Stimulated activated CD4-positive, alpha-beta T cell treated with anti-CD3 and anti-CD28 coated beads, Interleukin-1b, Interleukin-23, amount 100 ng/mL, for 48 hours (primary cell): Measurements from ENCODE around the gene GPR89B.
"Not testable (repeated sequence)": the region's sequence is repeated elsewhere in the genome, so short reads cannot be mapped to it uniquely, and the experiment has no call there.

Source experiments
- DNase-seq: peaks from one replicate; pipeline ENCODE4 v3.0.0-alpha.2; 2020

The GPR89B gene

GRCh38 chr1:147928236-147929132 lies at the start of gene GPR89B:
TSS of gene GPR89B (plus strand) at chr1:147928420. CDS start at chr1:147928537, 117 bp downstream.
- DNase-seq: peak; percentile 92

GRCh38 chr1:147879911-147880310 lies 48.3 kb upstream of the GPR89B start:
- no peak for DNase-seq

GRCh38 chr1:147882535-147882934 lies 45.7 kb upstream of the GPR89B start:
- no peak for DNase-seq

- peak; percentile 61 for DNase-seq
These were observed 37.9 kb upstream of the GPR89B start for GRCh38 chr1:147890177-147890790.

GRCh38 chr1:147891088-147891487 lies 37.1 kb upstream of the GPR89B start:
- no peak for DNase-seq

- DNase-seq: peak; percentile 14
These were observed 36.0 kb upstream of the GPR89B start for GRCh38 chr1:147892216-147892615.

GRCh38 chr1:147892731-147893214 lies 35.4 kb upstream of the GPR89B start:
- peak; percentile 11 for DNase-seq

GRCh38 chr1:147895123-147895522 lies 33.1 kb upstream of the GPR89B start:
- DNase-seq: no peak

- no peak for DNase-seq
These were observed 31.0 kb upstream of the GPR89B start for GRCh38 chr1:147897029-147897752.

GRCh38 chr1:147897789-147898188 lies 30.4 kb upstream of the GPR89B start:
- DNase-seq: no peak

- DNase-seq: no peak
These were observed 25.9 kb upstream of the GPR89B start, which contains the start of gene GJA8 for GRCh38 chr1:147902253-147902845. TSS of gene GJA8 (plus strand) at chr1:147902795. CDS start at chr1:147907956, 5,161 bp downstream.

- no peak for DNase-seq
These were observed 23.5 kb upstream of the GPR89B start for GRCh38 chr1:147904726-147905125.

- no peak for DNase-seq
These were observed 20.3 kb upstream of the GPR89B start for GRCh38 chr1:147907786-147908509.

GRCh38 chr1:147912553-147912952 lies 15.7 kb upstream of the GPR89B start:
- DNase-seq: no peak

- DNase-seq: no peak
These were observed 14.8 kb upstream of the GPR89B start for GRCh38 chr1:147913362-147913942.

- DNase-seq: no peak
These were observed 8.3 kb upstream of the GPR89B start for GRCh38 chr1:147919896-147920295.

- no peak for DNase-seq
These were observed 3.4 kb upstream of the GPR89B start for GRCh38 chr1:147924813-147925212.

GRCh38 chr1:147927215-147927614 lies 1.0 kb upstream of the GPR89B start:
- DNase-seq: not testable (repeated sequence)

- not testable (repeated sequence) for DNase-seq
These were observed 531 bp upstream of the GPR89B start for GRCh38 chr1:147927689-147928088.

- DNase-seq: not testable (repeated sequence)
These were observed 2.9 kb downstream of the GPR89B start for GRCh38 chr1:147931137-147931536.

GRCh38 chr1:147935296-147935695 lies 7.1 kb downstream of the GPR89B start:
- DNase-seq: not testable (repeated sequence)

GRCh38 chr1:147940456-147940855 lies 12.2 kb downstream of the GPR89B start:
- not testable (repeated sequence) for DNase-seq
